HG02759 (cell line): Measurements from ENCODE around the gene SDCCAG8.

ENCODE experiments used
- ATAC-seq: cut with Tn5 transposase; IDR thresholded peaks from one replicate; pipeline ENCODE4 v1.9.1; 2021; ENCODE audit warnings: mild to moderate bottlenecking, moderate library complexity; ENCODE audit not compliant: unreplicated experiment

Gene SDCCAG8

DNA sequence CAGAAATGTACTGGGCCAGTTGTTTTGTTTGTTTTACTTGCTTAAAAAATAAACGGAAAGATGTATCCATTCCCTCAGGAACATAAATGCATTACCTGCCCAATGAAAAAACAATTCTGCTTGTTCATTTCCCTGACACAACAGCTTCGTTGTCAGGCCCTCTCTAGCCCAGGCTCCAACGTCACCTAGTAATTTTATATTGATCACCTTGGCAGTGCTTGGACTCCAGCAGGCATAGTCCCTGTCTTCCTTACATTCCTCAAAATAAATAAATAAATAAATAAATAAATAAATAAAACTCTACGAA is 2.0 kb upstream of the SDCCAG8 start:
- ATAC-seq, result no peak

GRCh38 chr1:243254233-243254926 is 1.5 kb upstream of the SDCCAG8 start:
- ATAC-seq, result peak; percentile 16

GRCh38 chr1:243254927-243255790 is 682 bp upstream of the SDCCAG8 start, which contains the start of gene CEP170:
CEP170 (minus strand) TSS chr1:243255281; CDS start chr1:243225280, 30,001 bp downstream.
- peak; percentile 53 for ATAC-seq

- ATAC-seq, result no peak
Observed at GRCh38 chr1:243256590-243256989, 749 bp downstream of the SDCCAG8 start.

DNA sequence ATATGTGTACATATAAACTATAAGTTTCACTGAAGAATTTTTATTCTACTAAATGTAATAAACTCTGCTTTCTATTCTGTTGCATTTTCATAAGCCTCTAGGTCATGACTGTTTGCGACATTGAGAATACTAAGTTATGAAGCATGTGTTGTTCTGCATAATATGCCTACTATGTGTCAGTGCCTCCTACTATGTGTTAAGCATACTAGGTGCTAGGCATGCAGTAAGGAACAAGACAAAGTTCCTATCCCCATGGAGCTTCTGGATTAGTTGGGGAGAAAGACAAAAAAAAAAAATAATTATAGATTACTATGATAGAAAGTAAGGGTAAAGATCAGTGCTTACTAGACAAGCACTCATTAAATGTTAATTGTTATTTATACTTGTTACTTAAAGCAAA is 1.3 kb downstream of the SDCCAG8 start:
- ATAC-seq, result no peak

DNA sequence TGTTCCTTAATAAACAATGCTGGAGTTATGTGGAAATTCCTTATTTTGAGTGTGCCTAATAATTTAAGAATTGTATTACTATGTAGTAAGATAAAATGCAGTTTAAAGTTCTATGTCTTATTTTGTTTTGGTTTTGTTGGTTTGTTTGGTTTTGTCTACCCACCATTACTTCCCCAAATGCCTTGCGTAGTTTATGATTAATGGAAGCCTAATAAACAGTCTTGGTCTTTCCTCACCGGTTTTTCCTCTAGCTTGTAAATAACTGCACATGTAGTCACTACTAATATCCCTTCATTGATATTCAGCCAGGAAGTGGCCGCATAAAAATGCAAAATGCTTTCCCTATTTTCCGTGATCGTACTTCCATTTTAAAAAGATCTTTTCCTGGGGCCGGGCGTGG is 2.9 kb downstream of the SDCCAG8 start:
- no peak for ATAC-seq

DNA sequence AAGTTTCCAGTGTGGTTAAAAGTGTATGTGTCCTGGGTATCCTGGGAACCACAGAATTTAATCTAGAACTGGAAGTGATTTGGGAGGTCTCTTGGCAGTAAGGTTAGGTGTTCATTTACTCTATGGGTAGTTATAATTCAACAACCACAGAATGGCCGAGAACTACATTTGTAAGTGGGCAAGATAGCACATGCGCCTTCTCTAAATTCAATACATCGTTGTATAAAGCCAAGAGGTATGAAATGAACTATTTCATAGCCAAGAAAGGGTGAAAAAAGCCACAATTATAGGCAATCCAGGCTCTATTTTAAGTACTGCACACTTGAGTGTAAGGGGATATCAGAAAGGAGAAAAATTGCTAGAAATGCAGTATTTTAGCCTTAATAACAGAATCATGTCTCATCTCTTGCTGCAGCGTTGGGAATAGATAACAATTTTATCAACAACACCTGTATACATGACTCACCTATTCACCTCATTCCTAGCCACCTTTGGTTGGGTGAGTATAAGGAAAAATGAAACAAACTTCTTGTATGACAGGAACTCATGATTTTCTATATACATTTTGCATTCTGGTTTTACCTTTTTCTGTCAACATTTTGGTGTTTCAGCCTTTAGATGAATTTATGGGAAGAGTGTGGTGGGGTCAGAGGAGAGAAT is 4.5 kb downstream of the SDCCAG8 start:
- no peak for ATAC-seq

DNA sequence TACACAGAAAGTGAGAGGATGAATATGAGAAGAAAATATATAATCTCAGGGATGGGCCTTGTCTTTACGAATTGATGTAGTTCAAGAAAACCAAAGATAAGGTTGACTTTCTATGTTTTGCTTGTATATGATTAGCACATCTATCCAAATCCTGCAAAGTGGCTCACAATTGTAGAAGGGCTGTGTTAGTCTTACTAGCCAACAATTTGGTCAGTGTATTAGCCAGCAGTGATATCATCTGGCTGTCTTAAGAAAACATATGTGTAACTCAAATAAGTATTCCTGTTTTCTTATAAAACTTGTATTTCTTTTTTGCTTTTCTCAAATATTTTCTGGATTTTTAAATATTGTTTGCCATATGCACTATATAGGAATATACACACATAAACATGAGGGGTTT is 5.5 kb downstream of the SDCCAG8 start:
- ATAC-seq, result no peak

GRCh38 chr1:243264717-243265116 is 8.9 kb downstream of the SDCCAG8 start:
- ATAC-seq, result no peak

DNA sequence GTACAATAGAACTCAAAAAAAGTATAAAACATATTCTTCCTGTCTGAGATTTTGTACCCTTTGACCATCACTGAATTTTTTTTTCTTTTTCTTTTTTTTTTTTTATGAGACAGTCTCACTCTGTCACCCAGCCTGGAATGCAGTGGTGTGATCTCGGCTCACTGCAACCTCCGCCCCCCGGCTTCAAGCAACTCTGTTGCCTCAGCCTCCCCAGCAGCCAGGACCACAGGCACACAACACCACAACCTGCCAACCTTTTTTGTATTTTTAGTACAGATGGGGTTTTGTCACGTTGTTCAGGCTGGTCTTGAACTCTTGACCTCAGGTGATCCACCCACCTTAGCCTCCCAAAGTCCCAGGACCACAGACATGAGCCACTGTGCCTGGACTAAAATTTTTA is 10.4 kb downstream of the SDCCAG8 start:
- ATAC-seq, result no peak

- ATAC-seq, result no peak
Observed at GRCh38 chr1:243267471-243267880, 11.6 kb downstream of the SDCCAG8 start.

- ATAC-seq, result no peak
Observed at GRCh38 chr1:243267914-243268653, 12.2 kb downstream of the SDCCAG8 start.

- ATAC-seq, result peak; percentile 29
Observed at GRCh38 chr1:243268751-243269460, 13.1 kb downstream of the SDCCAG8 start.

DNA sequence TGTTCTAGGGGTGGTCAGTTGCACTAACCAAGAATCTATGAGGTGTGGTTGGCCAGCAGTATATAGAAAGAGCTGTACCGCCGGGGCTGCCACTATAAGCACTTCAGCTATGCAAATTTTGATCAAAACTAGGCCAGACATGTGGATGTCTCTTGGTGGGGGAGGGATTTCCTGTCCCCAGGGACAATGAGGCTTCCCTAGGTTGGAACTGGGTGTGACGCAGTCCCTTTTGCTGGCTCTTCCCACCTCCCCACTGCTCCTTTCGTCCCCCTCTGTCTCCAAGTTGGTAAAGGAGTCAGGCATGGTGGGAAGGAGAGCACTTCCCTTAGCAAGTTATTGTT is 13.6 kb downstream of the SDCCAG8 start:
- peak; percentile 82 for ATAC-seq

GRCh38 chr1:243270097-243270864 is 14.4 kb downstream of the SDCCAG8 start:
- ATAC-seq, result no peak

GRCh38 chr1:243271996-243272395 is 16.2 kb downstream of the SDCCAG8 start:
- no peak for ATAC-seq

DNA sequence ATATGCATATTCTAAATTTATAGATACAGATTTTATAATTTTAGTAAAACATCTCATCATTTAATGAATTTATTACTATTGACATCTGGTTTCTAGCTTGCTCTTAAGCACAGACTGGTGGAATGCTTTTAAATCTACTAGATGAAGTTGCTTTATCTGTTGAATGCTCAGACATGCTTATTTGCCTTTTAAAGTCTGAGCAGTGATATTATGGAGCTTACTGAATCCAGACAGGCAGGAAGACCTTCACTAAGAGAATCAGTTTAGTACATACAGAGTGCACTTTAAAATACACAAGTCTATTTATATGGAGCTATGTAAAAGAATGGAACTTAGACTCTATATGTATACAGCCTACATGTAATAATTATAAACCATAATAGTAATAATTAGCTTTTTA is 16.6 kb downstream of the SDCCAG8 start:
- no peak for ATAC-seq

GRCh38 chr1:243273506-243273905 is 17.7 kb downstream of the SDCCAG8 start:
- no peak for ATAC-seq

GRCh38 chr1:243273945-243274344 is 18.1 kb downstream of the SDCCAG8 start:
- no peak for ATAC-seq

- no peak for ATAC-seq
Observed at GRCh38 chr1:243275316-243275715, 19.5 kb downstream of the SDCCAG8 start.
